ENCODE results near the gene EPG5. TPM values are rescaled to one million over a fixed set of nuclear protein-coding genes. Genes with fewer than 3 reads are reported as not detected.
"Not testable (repeated sequence)": the region's sequence is repeated elsewhere in the genome, so short reads cannot be mapped to it uniquely, and the experiment has no call there.

The EPG5 gene
- total RNA-seq, 2 experiments from 2014 or later: 23.1 to 23.9 TPM

- Mint-ChIP-seq H3K27ac (no peak overlapping the region), H3K36me3 (ENCODE audit: low read depth) (peaks cover 62% of the 10 kb centered on the region), H3K4me1 (ENCODE audit: low read depth) (no peaks in the 10 kb centered on the region), H3K9me3 (ENCODE audit: insufficient read depth) (no peaks in the 10 kb centered on the region), H3K4me3 (no peak overlapping the region), H3K27me3 (ENCODE audit: low read depth) (no peaks in the 10 kb centered on the region)
- ChIA-PET POLR2A (no interaction called here), CTCF (interaction anchor here (0.7 to 1.0 kb wide), 2 partner anchors 10 to 21 kb away, joined by 3 read pairs; no protein-coding TSS in a partner anchor)
- ATAC-seq (no peak), DNase-seq (no peak)
Observed at GRCh38 chr18:45860971-45861370, 106.2 kb downstream of the EPG5 start.

GRCh38 chr18:45860492-45860891 is 106.6 kb downstream of the EPG5 start:
- H3K4me3 Mint-ChIP-seq: no peak overlapping the region
- H3K9me3 Mint-ChIP-seq (ENCODE audit: insufficient read depth): no peaks in the 10 kb centered on the region
- ATAC-seq (no peak), DNase-seq (no peak)
- H3K36me3 Mint-ChIP-seq (ENCODE audit: low read depth): peaks cover 60% of the 10 kb centered on the region
- H3K27ac Mint-ChIP-seq: no peak overlapping the region
- CTCF ChIA-PET: interaction anchor here (0.7 to 1.0 kb wide), 2 partner anchors 9 to 21 kb away, joined by 3 read pairs; no protein-coding TSS in a partner anchor
- POLR2A ChIA-PET: no interaction called here
- H3K4me1 Mint-ChIP-seq (ENCODE audit: low read depth): no peaks in the 10 kb centered on the region
- H3K27me3 Mint-ChIP-seq (ENCODE audit: low read depth): no peaks in the 10 kb centered on the region

- Mint-ChIP-seq H3K36me3 (ENCODE audit: low read depth) (peaks cover 54% of the 10 kb centered on the region), H3K27me3 (ENCODE audit: low read depth) (no peaks in the 10 kb centered on the region), H3K27ac (no peak overlapping the region), H3K4me3 (no peak overlapping the region), H3K4me1 (ENCODE audit: low read depth) (no peaks in the 10 kb centered on the region), H3K9me3 (ENCODE audit: insufficient read depth) (no peaks in the 10 kb centered on the region)
- DNase-seq (no peak), ATAC-seq (no peak)
- CTCF ChIA-PET: interaction anchor here (0.6 kb wide), 1 partner anchor 137 kb away, joined by 3 read pairs; no protein-coding TSS in a partner anchor
- POLR2A ChIA-PET: no interaction called here
Observed at GRCh38 chr18:45859334-45859733, 107.8 kb downstream of the EPG5 start.

GRCh38 chr18:45856531-45856930 is 110.6 kb downstream of the EPG5 start:
- Mint-ChIP-seq H3K9me3 (ENCODE audit: insufficient read depth) (no peaks in the 10 kb centered on the region), H3K27ac (no peak overlapping the region), H3K4me1 (ENCODE audit: low read depth) (no peaks in the 10 kb centered on the region), H3K4me3 (no peak overlapping the region), H3K27me3 (ENCODE audit: low read depth) (no peaks in the 10 kb centered on the region), H3K36me3 (ENCODE audit: low read depth) (peaks cover 52% of the 10 kb centered on the region)
- ChIA-PET CTCF (interaction anchor here (1.4 to 1.5 kb wide), 3 partner anchors 11 to 23 kb away, joined by 3 to 5 read pairs (median 4); no protein-coding TSS in a partner anchor), POLR2A (no interaction called here)
- ATAC-seq (no peak), DNase-seq (no peak)

- ATAC-seq (no peak), DNase-seq (no peak)
- CTCF ChIA-PET: interaction anchor here (1.5 to 1.7 kb wide), 2 partner anchors 14 to 25 kb away, joined by 4 read pairs; no protein-coding TSS in a partner anchor
- no peaks in the 10 kb centered on the region for H3K27me3 Mint-ChIP-seq (ENCODE audit: low read depth)
- no peak overlapping the region for H3K4me3 Mint-ChIP-seq
- H3K4me1 Mint-ChIP-seq (ENCODE audit: low read depth): peaks cover 3% of the 10 kb centered on the region
- POLR2A ChIA-PET: no interaction called here
- H3K36me3 Mint-ChIP-seq (ENCODE audit: low read depth): peaks cover 44% of the 10 kb centered on the region
- no peak overlapping the region for H3K27ac Mint-ChIP-seq
- no peaks in the 10 kb centered on the region for H3K9me3 Mint-ChIP-seq (ENCODE audit: insufficient read depth)
Observed at GRCh38 chr18:45854036-45854586, 113.0 kb downstream of the EPG5 start.

GRCh38 chr18:45852631-45853030 is 114.5 kb downstream of the EPG5 start:
- CTCF ChIA-PET: interaction anchor here (1.3 kb wide), 1 partner anchor 27 kb away, joined by 3 read pairs; no protein-coding TSS in a partner anchor
- no peaks in the 10 kb centered on the region for H3K27me3 Mint-ChIP-seq (ENCODE audit: low read depth)
- ATAC-seq: no peak
- POLR2A ChIA-PET: no interaction called here
- DNase-seq: no peak
- peaks cover 3% of the 10 kb centered on the region for H3K4me1 Mint-ChIP-seq (ENCODE audit: low read depth)
- H3K36me3 Mint-ChIP-seq (ENCODE audit: low read depth): peaks cover 32% of the 10 kb centered on the region
- H3K27ac Mint-ChIP-seq: peak overlapping the region; percentile 16
- H3K9me3 Mint-ChIP-seq (ENCODE audit: insufficient read depth): no peaks in the 10 kb centered on the region
- no peak overlapping the region for H3K4me3 Mint-ChIP-seq

- ATAC-seq (no peak), DNase-seq (no peak)
- H3K27me3 Mint-ChIP-seq (ENCODE audit: low read depth): no peaks in the 10 kb centered on the region
- peaks cover 3% of the 10 kb centered on the region for H3K4me1 Mint-ChIP-seq (ENCODE audit: low read depth)
- CTCF ChIA-PET: interaction anchor here (0.9 to 3.1 kb wide), 5 partner anchors 9 to 187 kb away, joined by 3 to 15 read pairs (median 4); no protein-coding TSS in a partner anchor
- POLR2A ChIA-PET: no interaction called here
- peaks cover 24% of the 10 kb centered on the region for H3K36me3 Mint-ChIP-seq (ENCODE audit: low read depth)
- H3K9me3 Mint-ChIP-seq (ENCODE audit: insufficient read depth): no peaks in the 10 kb centered on the region
- H3K27ac Mint-ChIP-seq: peak overlapping the region; percentile 24
- H3K4me3 Mint-ChIP-seq: no peak overlapping the region
Observed at GRCh38 chr18:45851161-45851925, 115.8 kb downstream of the EPG5 start.

GRCh38 chr18:45850021-45850420 is 117.1 kb downstream of the EPG5 start:
- DNase-seq (no peak), ATAC-seq (no peak)
- H3K9me3 Mint-ChIP-seq (ENCODE audit: insufficient read depth): no peaks in the 10 kb centered on the region
- ChIA-PET CTCF (interaction anchor here (0.8 to 3.1 kb wide), 6 partner anchors 9 to 186 kb away, joined by 3 to 15 read pairs (median 4); no protein-coding TSS in a partner anchor), POLR2A (no interaction called here)
- H3K27me3 Mint-ChIP-seq (ENCODE audit: low read depth): no peaks in the 10 kb centered on the region
- peaks cover 14% of the 10 kb centered on the region for H3K36me3 Mint-ChIP-seq (ENCODE audit: low read depth)
- no peak overlapping the region for H3K4me3 Mint-ChIP-seq
- peaks cover 3% of the 10 kb centered on the region for H3K4me1 Mint-ChIP-seq (ENCODE audit: low read depth)
- H3K27ac Mint-ChIP-seq: no peak overlapping the region

GRCh38 chr18:45849529-45849928 is 117.6 kb downstream of the EPG5 start:
- Mint-ChIP-seq H3K9me3 (ENCODE audit: insufficient read depth) (no peaks in the 10 kb centered on the region), H3K4me1 (ENCODE audit: low read depth) (peaks cover 3% of the 10 kb centered on the region), H3K27me3 (ENCODE audit: low read depth) (no peaks in the 10 kb centered on the region), H3K36me3 (ENCODE audit: low read depth) (peaks cover 13% of the 10 kb centered on the region), H3K4me3 (no peak overlapping the region), H3K27ac (no peak overlapping the region)
- ATAC-seq: no peak
- no peak for DNase-seq
- POLR2A ChIA-PET: no interaction called here
- CTCF ChIA-PET: interaction anchor here (1.2 to 3.1 kb wide), 3 partner anchors 10 to 61 kb away, joined by 3 to 15 read pairs (median 12); no protein-coding TSS in a partner anchor

GRCh38 chr18:45848643-45849042 is 118.5 kb downstream of the EPG5 start:
- H3K4me1 Mint-ChIP-seq (ENCODE audit: low read depth); ATAC-seq; H3K4me3 Mint-ChIP-seq; DNase-seq; POLR2A ChIA-PET; H3K27me3 Mint-ChIP-seq (ENCODE audit: low read depth); H3K9me3 Mint-ChIP-seq (ENCODE audit: insufficient read depth); H3K27ac Mint-ChIP-seq: not testable (repeated sequence)
- CTCF ChIA-PET: interaction anchor here (0.8 to 3.1 kb wide), 6 partner anchors 9 to 183 kb away, joined by 3 to 15 read pairs (median 6); no protein-coding TSS in a partner anchor
- H3K36me3 Mint-ChIP-seq (ENCODE audit: low read depth): peaks cover 13% of the 10 kb centered on the region

- no peak overlapping the region for H3K27ac Mint-ChIP-seq
- POLR2A ChIA-PET: no interaction called here
- peaks cover 6% of the 10 kb centered on the region for H3K36me3 Mint-ChIP-seq (ENCODE audit: low read depth)
- ATAC-seq (no peak), DNase-seq (no peak)
- H3K27me3 Mint-ChIP-seq (ENCODE audit: low read depth): no peaks in the 10 kb centered on the region
- CTCF ChIA-PET: interaction anchor here (1.2 to 2.0 kb wide), 3 partner anchors 33 to 181 kb away, joined by 3 to 8 read pairs (median 4); no protein-coding TSS in a partner anchor
- no peaks in the 10 kb centered on the region for H3K9me3 Mint-ChIP-seq (ENCODE audit: insufficient read depth)
- no peak overlapping the region for H3K4me3 Mint-ChIP-seq
- peaks cover 3% of the 10 kb centered on the region for H3K4me1 Mint-ChIP-seq (ENCODE audit: low read depth)
Observed at GRCh38 chr18:45847119-45847518, 120.0 kb downstream of the EPG5 start.

GRCh38 chr18:45845410-45845809 is 121.7 kb downstream of the EPG5 start:
- no peak for ATAC-seq
- peaks cover under 1% of the 10 kb centered on the region for H3K27me3 Mint-ChIP-seq (ENCODE audit: low read depth)
- H3K9me3 Mint-ChIP-seq (ENCODE audit: insufficient read depth): no peaks in the 10 kb centered on the region
- peaks cover 3% of the 10 kb centered on the region for H3K36me3 Mint-ChIP-seq (ENCODE audit: low read depth)
- peaks cover 3% of the 10 kb centered on the region for H3K4me1 Mint-ChIP-seq (ENCODE audit: low read depth)
- CTCF ChIA-PET: interaction anchor here (1.2 kb wide), 1 partner anchor 129 kb away, joined by 3 read pairs; no protein-coding TSS in a partner anchor
- POLR2A ChIA-PET: interaction anchor here (0.7 kb wide), 1 partner anchor 101 kb away, joined by 3 read pairs; no protein-coding TSS in a partner anchor
- no peak for DNase-seq
- H3K4me3 Mint-ChIP-seq: no peak overlapping the region
- no peak overlapping the region for H3K27ac Mint-ChIP-seq
